Epidermal melanocyte (primary cell): ENCODE measurements around the gene REEP2.
A peak's percentile ranks its signal among the peaks of the same experiment; 100 is the strongest.

Experiments used
- DNase-seq: peaks from one replicate; pipeline ENCODE4 v3.0.0; 2011; ENCODE audit warnings: low spot score; ENCODE audit not compliant: insufficient read length

The REEP2 gene

DNA sequence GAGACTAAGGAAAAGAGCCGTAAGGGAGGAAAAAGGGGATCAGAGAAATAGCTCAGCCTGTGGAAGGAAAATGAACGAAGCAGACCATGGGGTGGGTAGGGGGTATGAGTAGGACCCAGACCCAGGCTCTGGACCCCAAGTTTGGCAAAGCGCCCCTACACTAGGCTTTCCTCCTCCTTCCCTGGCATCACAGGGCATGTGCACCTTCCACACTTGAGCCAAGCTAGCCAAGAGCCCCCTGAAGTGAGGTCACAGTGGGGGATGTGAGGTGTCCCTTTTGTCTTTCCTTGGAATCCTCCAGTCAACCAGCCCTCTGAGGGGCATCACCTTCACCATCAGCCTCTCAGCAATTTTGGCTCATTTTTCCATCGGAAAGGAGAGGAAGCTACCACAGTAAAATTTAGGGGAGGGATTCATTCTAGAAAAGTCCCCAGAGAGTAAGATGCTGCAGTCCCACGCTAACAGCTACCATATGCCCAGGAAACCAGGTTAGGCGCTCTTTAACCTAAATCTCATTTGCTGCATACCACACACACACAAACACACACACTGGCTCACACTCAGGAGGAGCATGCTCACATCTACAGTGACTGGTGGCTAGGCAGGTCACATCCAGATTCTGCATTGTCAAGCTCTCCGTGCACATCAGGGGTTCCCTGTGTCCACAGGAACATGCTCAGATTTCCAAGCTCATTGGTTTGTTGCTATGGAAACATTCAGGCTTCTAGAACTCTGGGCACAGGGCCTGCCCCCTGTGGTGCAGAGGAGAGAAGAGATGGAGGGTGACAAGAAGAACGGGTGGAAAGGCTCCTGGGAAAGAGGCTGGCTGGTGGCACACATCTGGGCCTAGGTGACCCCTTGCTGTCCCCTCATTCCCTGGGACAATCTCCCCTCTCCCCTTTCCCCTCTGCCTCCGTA, 9.9 kb downstream of the REEP2 start:
- no peak for DNase-seq

DNA sequence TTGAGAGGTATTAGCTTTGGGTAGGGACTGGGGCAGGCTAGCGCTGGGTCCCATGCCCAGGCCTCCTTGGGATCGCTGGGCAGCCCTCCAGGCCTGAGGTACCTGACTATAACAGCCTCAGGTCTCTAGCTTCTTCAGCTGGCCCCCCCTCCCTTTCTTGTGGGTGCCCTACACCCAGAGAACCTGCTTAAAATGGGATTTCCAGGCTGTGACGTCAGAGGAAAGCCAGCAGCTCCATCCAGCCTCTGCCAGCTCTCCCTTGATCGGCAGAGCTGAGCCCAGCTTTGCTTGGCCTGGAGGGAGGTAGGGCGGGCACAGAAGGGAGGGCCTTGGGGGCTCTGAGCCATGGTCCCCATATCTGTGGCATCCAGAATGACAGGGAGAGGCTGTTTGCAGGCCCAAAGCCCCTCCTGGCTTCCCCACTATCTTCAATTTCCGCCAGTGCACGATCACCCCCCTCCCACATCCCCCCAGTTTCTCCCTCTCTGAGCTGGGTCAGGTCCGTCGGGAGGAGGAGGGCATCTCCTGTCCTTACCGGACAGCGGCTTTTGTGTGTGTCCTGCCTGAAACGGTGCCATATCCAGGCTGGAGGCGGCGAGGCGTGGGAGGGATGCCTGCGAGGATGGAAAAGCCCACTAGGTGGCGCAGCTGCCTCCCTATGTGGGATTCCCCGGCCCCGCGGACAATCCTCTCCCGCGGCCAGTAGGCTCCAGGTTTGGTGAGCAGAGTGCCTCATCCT, 10.8 kb downstream of the REEP2 start:
- peak; percentile 97 for DNase-seq

DNA sequence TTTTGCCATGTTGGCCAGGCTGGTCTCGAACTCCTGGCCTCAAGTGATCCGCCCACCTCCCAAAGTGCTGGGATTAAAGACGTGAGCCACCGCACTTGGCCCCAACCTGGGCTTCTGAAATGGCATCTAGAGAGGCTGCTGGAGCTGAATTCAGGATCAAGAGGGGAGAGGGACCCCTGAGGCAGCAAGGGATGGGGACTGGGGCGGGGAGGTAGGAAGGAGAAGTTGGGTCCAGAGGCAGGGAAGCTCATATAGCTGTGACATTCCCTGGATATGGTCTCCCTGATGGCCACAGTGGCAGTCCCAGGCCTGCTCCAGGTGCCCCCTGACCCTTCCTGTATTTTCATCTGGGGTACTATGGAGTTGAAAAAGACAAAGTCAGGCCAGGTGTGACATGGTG, 12.1 kb downstream of the REEP2 start:
- no peak for DNase-seq

DNA sequence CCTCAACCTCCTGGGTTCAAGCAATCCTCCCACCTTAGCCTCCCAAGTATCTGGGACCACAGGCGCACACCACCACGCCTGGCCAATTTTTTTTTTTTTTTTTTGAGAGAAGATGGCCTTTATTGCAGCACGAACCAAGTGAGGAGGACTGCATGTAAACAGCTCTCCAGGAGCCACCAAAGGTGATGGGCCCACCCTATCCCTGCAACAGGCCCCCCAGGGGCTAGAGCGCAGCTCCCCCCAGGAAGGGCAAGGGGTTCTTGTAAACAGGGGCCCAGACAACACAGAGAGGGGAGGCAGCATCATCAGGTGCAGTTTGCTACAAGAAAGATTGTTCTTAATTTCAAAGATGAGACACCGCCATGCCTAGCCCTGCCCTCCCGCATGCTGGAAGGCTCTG, 13.9 kb downstream of the REEP2 start:
- DNase-seq, result peak; percentile 14

DNA sequence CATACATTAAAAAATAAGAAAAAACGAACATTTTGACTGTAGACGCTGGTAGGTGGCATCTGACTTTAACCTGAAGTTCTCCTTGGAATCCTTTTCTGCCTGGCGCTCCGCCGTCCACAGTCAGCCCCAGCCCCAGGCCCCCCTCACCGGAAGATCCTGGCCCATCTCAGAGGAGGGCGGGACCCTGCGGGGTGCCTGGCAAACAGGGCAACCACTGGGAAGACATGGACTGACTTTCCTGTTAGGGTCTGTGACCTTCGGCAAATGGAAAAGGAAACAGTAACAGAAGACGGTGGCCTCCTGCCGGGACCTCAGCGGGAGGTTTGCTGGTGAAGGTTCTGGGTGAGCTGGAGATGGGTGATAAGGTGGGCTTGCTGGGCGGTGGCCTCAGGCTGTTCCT, 14.7 kb downstream of the REEP2 start:
- DNase-seq, result no peak

DNA sequence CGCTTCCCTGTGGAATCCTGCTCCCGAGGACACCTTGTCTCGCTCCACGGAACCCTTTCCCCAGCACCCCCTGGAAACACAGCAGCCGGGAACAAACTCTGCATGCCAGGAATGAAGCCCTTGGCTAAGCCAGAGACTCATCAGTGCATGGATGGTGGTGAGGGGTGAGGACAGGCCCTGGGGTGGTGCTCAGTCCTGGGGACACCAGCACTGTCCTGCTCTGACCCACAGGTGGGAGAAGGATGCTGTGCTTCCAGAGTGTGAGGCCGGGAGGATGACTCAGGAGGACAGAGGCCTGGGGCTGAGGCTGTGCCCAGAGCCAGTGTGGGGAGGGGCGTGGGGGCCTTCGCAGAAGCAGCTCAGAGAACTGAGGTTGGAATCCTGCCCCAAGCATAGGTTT, 15.3 kb downstream of the REEP2 start:
- no peak for DNase-seq

DNA sequence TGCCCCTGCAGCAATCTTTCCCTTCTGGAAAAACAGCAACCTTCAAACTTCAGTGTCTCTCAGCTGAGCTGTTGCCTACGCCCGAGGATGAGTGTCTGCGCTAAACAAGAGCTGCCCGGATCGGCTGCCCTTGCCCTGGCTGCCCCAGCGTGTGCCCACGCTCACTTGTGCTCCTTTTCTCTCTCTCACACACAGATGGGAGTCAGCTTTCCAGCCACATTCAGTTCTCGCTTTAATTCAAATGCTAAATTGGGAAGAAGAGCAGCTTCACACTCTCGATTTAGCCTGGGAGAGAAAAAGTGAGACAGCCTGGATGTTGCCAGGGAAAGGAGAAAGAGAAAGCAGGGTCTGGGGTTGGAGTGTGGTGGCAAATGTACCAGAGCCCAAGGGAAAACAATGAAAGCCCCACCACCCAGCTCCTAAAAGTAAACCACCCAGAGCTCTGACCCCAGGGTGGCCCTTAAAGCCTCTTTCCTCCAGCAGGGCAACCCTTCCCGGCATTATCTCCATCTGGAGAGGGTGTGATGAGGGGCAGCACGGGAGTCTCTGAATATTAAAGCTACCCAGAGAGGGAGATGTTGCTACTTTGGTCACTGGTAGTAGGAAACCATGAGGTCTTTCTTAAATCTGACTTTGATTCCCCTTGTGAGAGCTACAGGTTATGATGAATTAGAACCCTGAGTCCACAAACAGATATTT, 16.5 kb downstream of the REEP2 start:
- DNase-seq, result no peak

DNA sequence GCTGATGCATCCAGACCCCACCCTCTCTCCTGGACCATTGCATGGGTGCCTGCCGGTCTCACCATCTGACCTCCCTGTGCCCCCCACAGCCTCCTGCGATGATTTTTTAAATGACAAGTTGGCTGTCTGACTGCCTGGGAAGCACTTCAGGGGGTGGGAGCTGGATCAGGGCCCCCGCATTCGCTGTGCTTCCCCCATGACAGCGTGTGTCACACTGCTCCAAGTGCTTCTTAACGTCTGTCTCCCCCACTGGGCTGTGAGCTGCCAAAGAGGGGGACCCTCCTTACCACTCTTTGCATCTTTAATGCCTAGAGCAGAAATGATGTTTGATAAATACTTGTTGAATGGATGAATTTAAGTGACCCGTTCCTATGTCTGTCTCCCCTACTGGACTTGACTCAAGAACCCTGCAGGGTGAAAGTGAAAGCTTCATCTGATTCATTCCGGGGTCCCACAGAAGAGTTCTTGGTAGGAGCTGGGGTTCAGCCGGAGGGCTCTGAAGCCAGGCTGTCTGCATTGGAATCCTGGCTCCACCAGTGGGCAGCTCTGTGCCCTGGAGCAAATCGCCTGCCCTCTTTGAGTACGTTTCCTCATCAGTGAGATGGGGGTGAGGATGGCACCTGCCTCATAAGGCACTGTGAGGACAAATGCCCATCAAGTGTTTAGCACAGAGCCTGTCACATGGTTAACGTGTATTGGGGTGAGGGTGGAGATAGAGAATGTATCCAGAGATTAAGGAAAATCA, 18.8 kb downstream of the REEP2 start:
- no peak for DNase-seq

DNA sequence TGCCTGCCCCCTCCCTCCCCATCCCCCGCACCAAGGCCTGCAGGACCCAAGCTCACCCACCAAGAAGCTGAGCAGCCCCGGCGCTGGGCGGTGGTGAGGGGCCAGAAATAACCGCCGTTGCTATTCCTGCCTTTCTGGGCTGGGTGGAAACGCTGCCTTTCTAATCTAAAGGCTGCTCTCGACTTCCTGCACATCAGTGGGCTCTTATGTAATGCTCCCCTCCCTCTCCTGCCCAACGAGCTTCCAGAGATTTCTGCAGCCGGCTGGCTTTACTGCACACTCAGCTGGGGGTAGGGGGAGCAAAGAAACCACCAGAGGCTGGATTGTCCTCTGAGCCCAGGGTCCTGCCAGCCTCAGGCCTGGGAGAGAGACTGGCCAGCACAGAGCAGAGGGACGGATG, 19.5 kb downstream of the REEP2 start:
- DNase-seq, result no peak

DNA sequence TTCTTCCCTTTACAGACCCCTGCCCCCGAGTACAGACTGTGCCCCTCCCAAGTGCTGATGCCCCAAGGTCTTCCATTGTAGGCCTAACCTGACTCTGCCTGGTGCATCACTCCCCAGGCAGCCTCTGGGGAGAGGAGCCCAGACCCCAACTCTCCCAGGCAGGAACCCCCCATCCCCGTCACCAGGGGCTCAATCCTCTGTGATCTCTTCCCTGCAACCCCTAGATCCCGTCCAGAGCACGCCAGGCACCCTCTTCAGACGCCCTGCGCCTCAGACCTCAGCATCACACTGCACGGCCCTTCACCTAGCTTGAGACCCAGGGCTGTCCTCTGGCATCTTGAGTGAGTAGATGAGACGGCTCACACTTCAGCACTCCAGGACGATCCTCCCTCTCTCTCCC, 20.0 kb downstream of the REEP2 start:
- DNase-seq, result no peak

DNA sequence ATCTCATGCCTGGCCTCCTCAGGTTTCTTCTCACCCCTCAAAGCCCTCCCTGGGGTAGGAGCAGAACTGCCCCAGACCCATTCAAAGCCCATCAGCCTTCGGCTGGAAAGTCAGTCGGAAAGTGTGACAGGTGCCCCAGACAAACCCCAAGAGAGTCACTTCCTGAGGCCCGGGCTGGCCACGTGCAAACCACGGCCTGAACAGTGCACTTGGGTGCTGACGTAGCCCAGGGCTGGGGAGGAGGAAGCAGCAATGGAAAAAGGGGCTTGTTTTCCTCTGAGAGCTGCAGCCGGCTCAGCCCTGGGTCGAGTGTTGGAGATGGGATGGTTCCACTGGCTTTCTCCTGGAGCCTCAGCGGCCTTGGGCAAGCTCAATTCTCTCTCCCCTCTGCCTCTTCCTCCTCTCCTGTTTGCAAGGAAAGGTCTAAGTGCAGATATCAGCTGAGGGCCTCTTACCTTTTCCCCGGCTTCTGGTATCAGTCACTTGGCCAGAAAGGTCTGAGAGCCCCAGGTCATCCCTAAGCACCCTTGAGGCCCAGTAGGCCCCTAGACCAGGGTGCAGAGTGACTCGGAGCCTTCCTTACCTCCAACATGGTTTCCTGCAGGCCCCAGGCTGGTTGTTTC, 20.6 kb downstream of the REEP2 start:
- no peak for DNase-seq

DNA sequence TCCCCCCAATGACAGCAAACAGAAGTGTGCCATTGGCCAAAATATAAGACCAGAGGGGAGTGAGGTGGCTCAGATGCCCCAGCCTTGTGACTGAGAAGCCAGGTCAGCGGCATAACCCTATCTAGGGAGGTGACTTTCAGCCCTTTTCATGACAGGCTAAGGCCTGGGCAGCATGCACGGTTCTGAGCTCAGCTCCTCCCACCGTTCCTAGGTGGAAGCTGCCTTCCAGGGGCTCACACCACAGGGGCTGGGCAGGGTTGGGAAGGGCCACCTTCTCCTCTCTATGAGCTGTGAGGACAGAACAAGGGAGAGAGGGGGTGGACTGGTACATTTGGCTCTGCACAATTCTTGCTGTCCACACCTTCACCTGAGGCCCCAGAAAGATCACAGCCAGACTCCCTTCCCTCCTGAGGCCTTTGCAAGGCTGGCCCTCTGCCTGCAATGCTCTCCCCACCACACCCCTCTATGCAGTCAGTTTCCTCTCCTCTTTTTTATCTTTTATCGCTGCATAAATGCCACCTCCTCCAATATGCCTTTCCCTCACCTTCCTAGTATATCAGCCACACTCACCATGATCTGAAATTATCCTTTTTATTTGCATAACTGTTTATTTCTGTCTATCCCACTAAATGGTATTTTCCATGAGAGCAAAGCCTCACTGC, 21.3 kb downstream of the REEP2 start:
- no peak for DNase-seq

DNA sequence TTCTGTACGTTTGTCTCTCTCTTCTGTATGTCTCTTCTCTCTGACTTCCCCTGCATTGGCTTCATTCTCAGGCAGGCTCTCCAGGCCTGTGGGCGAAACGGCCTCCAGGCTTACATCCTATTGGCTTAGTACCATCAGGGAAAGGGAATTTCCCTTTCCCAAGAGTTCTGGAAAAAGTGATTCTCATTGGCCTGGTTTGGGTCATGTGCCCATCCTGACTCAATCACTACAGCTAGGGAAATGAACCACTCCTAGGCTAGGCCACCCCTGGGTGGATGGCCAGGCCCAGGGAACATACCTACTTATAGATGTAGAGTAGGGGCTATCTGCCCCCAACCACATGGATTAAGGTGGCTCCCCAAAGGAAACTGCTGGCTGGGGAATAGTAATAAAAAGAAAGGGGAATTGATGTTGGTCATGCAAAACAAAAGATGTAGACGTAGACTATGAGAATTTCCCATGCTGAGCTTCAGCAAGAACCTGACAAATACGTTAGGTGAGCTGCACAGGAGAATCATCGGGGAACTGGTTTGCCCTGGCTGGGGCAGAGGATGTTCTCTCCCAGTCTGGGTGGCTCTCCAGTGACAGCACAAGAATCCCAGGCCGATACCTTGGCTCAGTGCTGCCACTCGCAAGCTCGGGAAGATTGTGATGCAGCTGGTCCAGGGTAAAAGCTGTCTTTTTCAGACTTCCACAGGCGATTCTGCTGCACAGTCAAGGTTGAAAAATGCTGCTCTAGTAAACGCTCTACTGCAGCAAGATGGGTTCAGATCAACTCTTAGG, 22.7 kb downstream of the REEP2 start:
- no peak for DNase-seq

DNA sequence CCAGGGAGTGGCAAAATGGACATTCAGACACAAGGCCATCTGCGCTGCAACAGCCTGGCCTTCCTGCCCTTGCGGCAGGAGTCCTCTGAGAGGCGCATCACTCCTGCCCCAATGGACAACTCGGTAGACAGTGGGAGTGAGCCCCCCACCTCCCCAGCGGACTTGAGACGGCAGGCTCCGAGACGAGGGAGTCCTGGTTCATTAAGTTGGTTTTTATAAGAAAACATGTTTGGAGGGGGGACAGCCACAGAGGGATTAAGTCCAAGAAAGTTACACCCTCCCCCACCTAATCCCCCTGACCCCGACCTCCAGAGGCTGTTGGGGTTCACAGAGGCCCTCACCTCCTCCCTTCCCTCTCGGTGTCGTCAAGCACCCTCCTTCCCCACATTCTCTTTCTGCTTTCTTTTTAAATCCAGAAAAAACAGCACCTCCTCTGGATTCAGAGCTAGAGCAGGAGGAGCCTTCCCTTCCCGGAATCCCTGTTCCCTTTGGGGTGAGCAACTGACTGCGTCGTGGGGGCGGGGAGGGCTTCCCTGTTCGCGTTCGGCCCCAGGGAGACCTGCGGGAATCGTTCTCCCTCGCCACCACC, 24.7 kb downstream of the REEP2 start:
- peak; percentile 77 for DNase-seq

DNA sequence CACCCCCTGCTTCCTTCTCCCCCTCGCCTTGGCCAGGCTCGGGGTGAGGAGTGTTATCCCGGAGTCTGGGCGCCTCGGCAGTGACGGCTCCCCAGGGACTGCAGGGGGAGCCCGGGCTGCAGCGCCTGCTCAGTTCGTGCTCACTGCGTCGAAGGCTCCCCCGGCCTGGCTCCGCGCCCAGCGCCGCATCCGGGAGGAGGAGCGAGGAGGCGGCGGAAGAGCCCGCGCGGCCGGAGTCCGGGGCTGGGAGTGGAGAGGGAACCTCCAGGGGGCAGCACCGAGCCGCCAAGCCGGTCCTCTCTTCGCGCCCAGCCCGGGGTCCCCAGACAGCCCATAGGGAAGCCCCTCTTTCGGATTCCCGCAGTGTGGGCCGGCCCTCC, 25.1 kb downstream of the REEP2 start:
- DNase-seq, result peak; percentile 90

DNA sequence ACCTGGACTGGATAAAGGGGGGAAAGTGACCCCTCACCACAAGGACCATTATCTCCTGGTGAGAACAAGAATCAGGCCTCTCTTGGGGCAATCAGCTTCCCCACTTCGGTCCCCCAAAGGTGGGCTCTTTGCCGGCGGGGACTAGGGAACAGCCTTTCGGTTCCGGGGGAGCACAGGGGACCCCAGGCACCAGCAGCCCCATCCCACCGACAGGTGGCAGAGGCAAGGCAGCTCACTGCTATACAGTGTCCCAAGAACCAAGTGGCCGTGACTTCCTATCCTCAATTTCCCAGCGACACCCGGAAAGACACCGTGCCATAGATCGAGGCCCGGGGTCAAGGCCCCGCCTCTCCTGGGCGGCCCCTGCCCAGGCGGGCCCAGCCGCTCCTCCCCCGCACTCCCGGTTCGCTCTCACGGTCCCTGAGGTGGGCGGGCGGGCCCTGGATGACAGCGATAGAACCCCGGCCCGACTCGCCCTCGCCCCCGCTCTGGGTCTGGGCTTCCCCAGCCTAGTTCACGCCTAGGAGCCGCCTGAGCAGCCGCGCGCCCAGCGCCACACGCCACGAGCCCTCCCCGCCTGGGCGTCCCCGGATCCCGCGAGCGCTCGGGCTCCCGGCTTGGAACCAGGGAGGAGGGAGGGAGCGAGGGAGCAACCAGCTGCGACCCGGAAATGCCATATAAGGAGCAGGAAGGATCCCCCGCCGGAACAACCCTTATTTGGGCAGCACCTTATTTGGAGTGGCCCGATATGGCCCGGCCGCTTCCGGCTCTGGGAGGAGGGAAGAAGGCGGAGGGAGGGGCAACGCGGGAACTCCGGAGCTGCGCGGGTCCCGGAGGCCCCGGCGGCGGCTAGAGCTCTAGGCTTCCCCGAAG, 25.8 kb downstream of the REEP2 start:
- DNase-seq, result peak; percentile 93

DNA sequence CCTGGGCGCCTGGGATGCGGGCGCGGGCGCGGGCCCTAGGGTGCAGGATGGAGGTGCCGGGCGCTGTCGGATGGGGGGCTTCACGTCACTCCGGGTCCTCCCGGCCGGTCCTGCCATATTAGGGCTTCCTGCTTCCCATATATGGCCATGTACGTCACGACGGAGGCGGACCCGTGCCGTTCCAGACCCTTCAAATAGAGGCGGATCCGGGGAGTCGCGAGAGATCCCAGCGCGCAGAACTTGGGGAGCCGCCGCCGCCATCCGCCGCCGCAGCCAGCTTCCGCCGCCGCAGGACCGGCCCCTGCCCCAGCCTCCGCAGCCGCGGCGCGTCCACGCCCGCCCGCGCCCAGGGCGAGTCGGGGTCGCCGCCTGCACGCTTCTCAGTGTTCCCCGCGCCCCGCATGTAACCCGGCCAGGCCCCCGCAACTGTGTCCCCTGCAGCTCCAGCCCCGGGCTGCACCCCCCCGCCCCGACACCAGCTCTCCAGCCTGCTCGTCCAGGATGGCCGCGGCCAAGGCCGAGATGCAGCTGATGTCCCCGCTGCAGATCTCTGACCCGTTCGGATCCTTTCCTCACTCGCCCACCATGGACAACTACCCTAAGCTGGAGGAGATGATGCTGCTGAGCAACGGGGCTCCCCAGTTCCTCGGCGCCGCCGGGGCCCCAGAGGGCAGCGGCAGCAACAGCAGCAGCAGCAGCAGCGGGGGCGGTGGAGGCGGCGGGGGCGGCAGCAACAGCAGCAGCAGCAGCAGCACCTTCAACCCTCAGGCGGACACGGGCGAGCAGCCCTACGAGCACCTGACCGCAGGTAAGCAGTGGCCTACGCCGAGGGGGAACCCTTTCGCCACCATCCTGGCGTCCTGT, 26.6 kb downstream of the REEP2 start, which contains the start of gene EGR1:
Gene EGR1, plus strand, starts transcription at position 219 of the 864 bp plus-strand sequence. Its CDS starts 283 bp downstream, at position 502.
- DNase-seq, result peak; percentile 82
